ENCODE measurements around the gene TEX48. TPM values are rescaled to one million over a fixed set of nuclear protein-coding genes. Genes with fewer than 3 reads are reported as not detected.

The TEX48 gene
- total and polyA plus RNA-seq, 10 of the 15 experiments (the other 5 are each of a cell fraction or from before 2014, with no cell fraction given): not detected

DNA sequence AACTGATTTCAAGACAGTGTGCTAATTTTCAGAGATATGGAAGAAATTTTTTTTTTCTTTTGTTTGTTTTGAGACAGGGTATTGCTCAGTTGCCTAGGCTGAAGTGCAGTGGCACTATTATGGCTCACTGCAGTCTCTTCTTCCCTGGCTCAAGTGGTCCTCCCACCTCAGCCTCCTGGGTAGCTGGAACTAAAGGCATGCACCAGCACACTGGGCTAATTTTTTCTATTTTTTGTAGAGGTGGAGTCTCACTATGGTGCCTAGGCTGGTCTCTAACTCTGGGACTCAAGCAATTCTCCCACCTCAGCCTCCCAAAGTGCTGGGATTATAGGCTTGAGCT is 9.9 kb upstream of the TEX48 start:
- ChIA-PET CTCF (interaction anchor here (1.3 to 5.9 kb wide), 3 partner anchors 9 to 46 kb away, joined by 3 to 42 read pairs (median 3); partner anchors contain the start of gene TEX48), POLR2A (no interaction called here), SMC1A (ENCODE audit: uncharacterized antibody, unreplicated experiment) (interaction anchor here (1.4 kb wide), 1 partner anchor 215 kb away, joined by 5 read pairs; no protein-coding TSS in a partner anchor), RAD21 (ENCODE audit: unreplicated experiment) (interaction anchor here (2.9 kb wide), 1 partner anchor 11 kb away, joined by 8 read pairs; no protein-coding TSS in a partner anchor)
- H3K36me3 ChIP-seq (ENCODE audit: control insufficient read depth in 2 of 2, insufficient read depth in 2 of 2, low read length in 1 of 2): no peaks in the 10 kb centered on the region
- ATAC-seq (no peak), FAIRE-seq (no peak), DNase-seq (ENCODE audit: low read depth, low spot score) (no peak)
- H3K27me3 ChIP-seq (replicated peaks in 1 of 2; ENCODE audit: control insufficient read depth in 2 of 2, insufficient read depth in 2 of 2, low read length in 1 of 2): peaks cover 0 to 10% of the 10 kb centered on the region in 2 experiments; a peak in 2 of 4 replicates
- peaks cover 28% of the 10 kb centered on the region for H3K4me1 ChIP-seq (ENCODE audit: control insufficient read depth, insufficient read depth, low read length)
- H3K4me3 ChIP-seq: no peak overlapping the region
- no peak overlapping the region for H3K27ac ChIP-seq (ENCODE audit: control insufficient read depth, insufficient read depth)
- no TSS peak for BruUV-seq (replicated peaks)
- H2AFZ ChIP-seq (ENCODE audit: control insufficient read depth, low read depth, low read length): no peak overlapping the region
- H3K9me3 ChIP-seq (replicated peaks; ENCODE audit: control insufficient read depth, insufficient read depth, low read length): no peaks in the 10 kb centered on the region
- TF ChIP-seq RAD21 (IDR thresholded peaks at IDR 0.05; ENCODE audit: insufficient read depth, low read depth, low read length) (no peak), FOXK2 (IDR thresholded peaks at IDR 0.05) (no peak), ATF7 (IDR thresholded peaks at IDR 0.05; ENCODE audit: low read depth) (no peak), PAX8 (IDR thresholded peaks at IDR 0.05) (no peak), FOXM1 (IDR thresholded peaks at IDR 0.05; ENCODE audit: low read depth, low read length) (no peak), YY1 (IDR thresholded peaks at IDR 0.05; ENCODE audit: low read depth, low read length) (no peak), SMAD1 (IDR thresholded peaks at IDR 0.05; ENCODE audit: low read depth, partially characterized antibody) (no peak), NFIC (IDR thresholded peaks at IDR 0.05; ENCODE audit: low read depth, low read length) (no peak), GATAD2B (conservative IDR thresholded peaks at IDR 0.05; ENCODE audit: low read depth) (no peak), WRNIP1 (IDR thresholded peaks at IDR 0.05; ENCODE audit: borderline replicate concordance, low read depth, low read length) (no peak), GABPA (IDR thresholded peaks at IDR 0.05; ENCODE audit: low read depth) (no peak), IRF4 (IDR thresholded peaks at IDR 0.05; ENCODE audit: low read depth, low read length) (no peak)
- TF ChIP-seq, protein P1, sequence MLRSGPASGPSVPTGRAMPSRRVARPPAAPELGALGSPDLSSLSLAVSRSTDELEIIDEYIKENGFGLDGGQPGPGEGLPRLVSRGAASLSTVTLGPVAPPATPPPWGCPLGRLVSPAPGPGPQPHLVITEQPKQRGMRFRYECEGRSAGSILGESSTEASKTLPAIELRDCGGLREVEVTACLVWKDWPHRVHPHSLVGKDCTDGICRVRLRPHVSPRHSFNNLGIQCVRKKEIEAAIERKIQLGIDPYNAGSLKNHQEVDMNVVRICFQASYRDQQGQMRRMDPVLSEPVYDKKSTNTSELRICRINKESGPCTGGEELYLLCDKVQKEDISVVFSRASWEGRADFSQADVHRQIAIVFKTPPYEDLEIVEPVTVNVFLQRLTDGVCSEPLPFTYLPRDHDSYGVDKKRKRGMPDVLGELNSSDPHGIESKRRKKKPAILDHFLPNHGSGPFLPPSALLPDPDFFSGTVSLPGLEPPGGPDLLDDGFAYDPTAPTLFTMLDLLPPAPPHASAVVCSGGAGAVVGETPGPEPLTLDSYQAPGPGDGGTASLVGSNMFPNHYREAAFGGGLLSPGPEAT (IDR thresholded peaks at IDR 0.05; ENCODE audit: low read depth): no peak
- TF ChIP-seq, protein P2, sequence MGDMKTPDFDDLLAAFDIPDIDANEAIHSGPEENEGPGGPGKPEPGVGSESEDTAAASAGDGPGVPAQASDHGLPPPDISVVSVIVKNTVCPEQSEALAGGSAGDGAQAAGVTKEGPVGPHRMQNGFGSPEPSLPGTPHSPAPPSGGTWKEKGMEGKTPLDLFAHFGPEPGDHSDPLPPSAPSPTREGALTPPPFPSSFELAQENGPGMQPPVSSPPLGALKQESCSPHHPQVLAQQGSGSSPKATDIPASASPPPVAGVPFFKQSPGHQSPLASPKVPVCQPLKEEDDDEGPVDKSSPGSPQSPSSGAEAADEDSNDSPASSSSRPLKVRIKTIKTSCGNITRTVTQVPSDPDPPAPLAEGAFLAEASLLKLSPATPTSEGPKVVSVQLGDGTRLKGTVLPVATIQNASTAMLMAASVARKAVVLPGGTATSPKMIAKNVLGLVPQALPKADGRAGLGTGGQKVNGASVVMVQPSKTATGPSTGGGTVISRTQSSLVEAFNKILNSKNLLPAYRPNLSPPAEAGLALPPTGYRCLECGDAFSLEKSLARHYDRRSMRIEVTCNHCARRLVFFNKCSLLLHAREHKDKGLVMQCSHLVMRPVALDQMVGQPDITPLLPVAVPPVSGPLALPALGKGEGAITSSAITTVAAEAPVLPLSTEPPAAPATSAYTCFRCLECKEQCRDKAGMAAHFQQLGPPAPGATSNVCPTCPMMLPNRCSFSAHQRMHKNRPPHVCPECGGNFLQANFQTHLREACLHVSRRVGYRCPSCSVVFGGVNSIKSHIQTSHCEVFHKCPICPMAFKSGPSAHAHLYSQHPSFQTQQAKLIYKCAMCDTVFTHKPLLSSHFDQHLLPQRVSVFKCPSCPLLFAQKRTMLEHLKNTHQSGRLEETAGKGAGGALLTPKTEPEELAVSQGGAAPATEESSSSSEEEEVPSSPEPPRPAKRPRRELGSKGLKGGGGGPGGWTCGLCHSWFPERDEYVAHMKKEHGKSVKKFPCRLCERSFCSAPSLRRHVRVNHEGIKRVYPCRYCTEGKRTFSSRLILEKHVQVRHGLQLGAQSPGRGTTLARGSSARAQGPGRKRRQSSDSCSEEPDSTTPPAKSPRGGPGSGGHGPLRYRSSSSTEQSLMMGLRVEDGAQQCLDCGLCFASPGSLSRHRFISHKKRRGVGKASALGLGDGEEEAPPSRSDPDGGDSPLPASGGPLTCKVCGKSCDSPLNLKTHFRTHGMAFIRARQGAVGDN (IDR thresholded peaks at IDR 0.05): no peak
- TF ChIP-seq, protein P3, sequence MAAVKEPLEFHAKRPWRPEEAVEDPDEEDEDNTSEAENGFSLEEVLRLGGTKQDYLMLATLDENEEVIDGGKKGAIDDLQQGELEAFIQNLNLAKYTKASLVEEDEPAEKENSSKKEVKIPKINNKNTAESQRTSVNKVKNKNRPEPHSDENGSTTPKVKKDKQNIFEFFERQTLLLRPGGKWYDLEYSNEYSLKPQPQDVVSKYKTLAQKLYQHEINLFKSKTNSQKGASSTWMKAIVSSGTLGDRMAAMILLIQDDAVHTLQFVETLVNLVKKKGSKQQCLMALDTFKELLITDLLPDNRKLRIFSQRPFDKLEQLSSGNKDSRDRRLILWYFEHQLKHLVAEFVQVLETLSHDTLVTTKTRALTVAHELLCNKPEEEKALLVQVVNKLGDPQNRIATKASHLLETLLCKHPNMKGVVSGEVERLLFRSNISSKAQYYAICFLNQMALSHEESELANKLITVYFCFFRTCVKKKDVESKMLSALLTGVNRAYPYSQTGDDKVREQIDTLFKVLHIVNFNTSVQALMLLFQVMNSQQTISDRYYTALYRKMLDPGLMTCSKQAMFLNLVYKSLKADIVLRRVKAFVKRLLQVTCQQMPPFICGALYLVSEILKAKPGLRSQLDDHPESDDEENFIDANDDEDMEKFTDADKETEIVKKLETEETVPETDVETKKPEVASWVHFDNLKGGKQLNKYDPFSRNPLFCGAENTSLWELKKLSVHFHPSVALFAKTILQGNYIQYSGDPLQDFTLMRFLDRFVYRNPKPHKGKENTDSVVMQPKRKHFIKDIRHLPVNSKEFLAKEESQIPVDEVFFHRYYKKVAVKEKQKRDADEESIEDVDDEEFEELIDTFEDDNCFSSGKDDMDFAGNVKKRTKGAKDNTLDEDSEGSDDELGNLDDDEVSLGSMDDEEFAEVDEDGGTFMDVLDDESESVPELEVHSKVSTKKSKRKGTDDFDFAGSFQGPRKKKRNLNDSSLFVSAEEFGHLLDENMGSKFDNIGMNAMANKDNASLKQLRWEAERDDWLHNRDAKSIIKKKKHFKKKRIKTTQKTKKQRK (IDR thresholded peaks at IDR 0.05; ENCODE audit: low read depth, low read length): no peak
- TF ChIP-seq, protein P4, sequence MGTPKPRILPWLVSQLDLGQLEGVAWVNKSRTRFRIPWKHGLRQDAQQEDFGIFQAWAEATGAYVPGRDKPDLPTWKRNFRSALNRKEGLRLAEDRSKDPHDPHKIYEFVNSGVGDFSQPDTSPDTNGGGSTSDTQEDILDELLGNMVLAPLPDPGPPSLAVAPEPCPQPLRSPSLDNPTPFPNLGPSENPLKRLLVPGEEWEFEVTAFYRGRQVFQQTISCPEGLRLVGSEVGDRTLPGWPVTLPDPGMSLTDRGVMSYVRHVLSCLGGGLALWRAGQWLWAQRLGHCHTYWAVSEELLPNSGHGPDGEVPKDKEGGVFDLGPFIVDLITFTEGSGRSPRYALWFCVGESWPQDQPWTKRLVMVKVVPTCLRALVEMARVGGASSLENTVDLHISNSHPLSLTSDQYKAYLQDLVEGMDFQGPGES (IDR thresholded peaks at IDR 0.05): no peak
- no peaks in the 10 kb centered on the region; the same call in 1 of the 2 replicates for H4K20me1 ChIP-seq (ENCODE audit: control insufficient read depth, insufficient read depth)
- no peak overlapping the region for H3K9ac ChIP-seq (ENCODE audit: control insufficient read depth, insufficient read depth, low read length)
- no peaks in the 10 kb centered on the region for H3K79me2 ChIP-seq (ENCODE audit: control insufficient read depth, insufficient read depth, low read length)
- no peak overlapping the region for H3K4me2 ChIP-seq (ENCODE audit: control insufficient read depth, insufficient read depth)
- intact Hi-C loops (cut with micrococcal nuclease; ENCODE audit: unreplicated experiment) (loop anchor here (10.0 kb wide), 2 partner anchors 513 to 723 kb away; no protein-coding TSS in a partner anchor), in situ Hi-C loops (cut with MboI) (no loop called here)
